Measurements from ENCODE around the gene AIFM3.

- TF ChIP-seq, protein P1, sequence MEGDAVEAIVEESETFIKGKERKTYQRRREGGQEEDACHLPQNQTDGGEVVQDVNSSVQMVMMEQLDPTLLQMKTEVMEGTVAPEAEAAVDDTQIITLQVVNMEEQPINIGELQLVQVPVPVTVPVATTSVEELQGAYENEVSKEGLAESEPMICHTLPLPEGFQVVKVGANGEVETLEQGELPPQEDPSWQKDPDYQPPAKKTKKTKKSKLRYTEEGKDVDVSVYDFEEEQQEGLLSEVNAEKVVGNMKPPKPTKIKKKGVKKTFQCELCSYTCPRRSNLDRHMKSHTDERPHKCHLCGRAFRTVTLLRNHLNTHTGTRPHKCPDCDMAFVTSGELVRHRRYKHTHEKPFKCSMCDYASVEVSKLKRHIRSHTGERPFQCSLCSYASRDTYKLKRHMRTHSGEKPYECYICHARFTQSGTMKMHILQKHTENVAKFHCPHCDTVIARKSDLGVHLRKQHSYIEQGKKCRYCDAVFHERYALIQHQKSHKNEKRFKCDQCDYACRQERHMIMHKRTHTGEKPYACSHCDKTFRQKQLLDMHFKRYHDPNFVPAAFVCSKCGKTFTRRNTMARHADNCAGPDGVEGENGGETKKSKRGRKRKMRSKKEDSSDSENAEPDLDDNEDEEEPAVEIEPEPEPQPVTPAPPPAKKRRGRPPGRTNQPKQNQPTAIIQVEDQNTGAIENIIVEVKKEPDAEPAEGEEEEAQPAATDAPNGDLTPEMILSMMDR (IDR thresholded peaks at IDR 0.05; ENCODE audit: poor library complexity, severe bottlenecking), result no peak
- TF ChIP-seq POLR2AphosphoS5 (IDR thresholded peaks at IDR 0.05), result no peak
- no peak for TF ChIP-seq EZH2 (IDR thresholded peaks at IDR 0.05; ENCODE audit: borderline replicate concordance, insufficient read depth, low read length, poor library complexity, severe bottlenecking)
These were observed 11.5 kb upstream of the AIFM3 start for GRCh38 chr22:20955548-20955947.

Measured in neural cell (in vitro differentiated cells).